ENCODE measurements around the gene ADSS1.

Gene ADSS1

DNA sequence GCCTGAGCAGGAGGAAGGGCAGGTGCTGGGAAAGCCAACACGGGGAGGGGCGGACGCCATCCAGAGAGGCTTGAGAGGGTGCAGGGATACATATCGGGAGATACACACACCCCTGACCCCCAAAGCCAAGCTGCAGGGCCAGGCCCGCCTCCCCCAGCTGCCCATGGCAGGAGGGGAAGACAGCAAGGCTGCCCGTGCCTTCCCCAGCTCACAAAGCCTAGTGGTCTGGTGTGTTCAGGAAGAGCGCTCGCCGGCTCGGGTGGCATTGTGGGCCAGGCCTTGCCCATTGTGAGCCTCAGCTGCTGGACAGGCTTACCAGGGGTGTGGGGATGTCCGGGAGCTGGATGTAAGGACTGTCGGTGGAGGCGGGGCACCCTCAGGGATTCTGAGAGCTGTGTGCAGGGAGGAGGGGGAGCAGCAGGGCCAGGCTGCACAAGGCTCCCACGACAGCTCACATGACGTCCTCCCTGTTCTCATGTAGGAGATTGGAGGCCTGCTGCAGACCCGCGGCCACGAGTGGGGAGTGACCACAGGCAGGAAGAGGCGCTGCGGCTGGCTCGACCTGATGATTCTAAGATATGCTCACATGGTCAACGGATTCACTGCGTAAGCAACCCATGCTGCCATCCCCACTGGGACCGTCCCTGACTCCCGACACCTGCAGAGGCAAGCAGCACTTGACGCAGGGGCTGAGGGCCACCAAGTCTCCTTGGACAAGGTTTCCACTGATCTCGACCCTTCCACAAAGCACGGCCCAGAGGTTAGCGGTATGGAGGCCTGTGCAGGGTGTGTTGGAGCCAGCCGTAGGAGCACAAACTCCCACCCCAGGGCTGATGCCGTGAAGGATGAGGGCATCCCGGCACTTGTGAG lies 18.8 kb downstream of the ADSS1 start:
- Histone ChIP-seq H3K9ac (ENCODE audit: low read depth in 1 of 2, low read length in 2 of 2) (no peak overlapping the region), H3K4me1 (ENCODE audit: control insufficient read depth in 2 of 2, insufficient read depth in 2 of 2, low read length in 2 of 2) (peaks cover 11 to 19% of the 10 kb centered on the region in 2 donors), H3K27me3 (ENCODE audit: control insufficient read depth in 2 of 2, insufficient read depth in 2 of 2, low read length in 2 of 2) (no peaks in the 10 kb centered on the region), H3K4me3 (ENCODE audit: low read length in 2 of 2) (no peak overlapping the region), H3K36me3 (ENCODE audit: control insufficient read depth in 2 of 2, insufficient read depth in 2 of 2, low read length in 2 of 2) (no peaks in the 10 kb centered on the region), H3K27ac (ENCODE audit: low read depth in 2 of 2, low read length in 2 of 2) (no peak overlapping the region), H3K9me3 (ENCODE audit: control insufficient read depth in 2 of 2, low read length in 2 of 2) (no peaks in the 10 kb centered on the region)

DNA sequence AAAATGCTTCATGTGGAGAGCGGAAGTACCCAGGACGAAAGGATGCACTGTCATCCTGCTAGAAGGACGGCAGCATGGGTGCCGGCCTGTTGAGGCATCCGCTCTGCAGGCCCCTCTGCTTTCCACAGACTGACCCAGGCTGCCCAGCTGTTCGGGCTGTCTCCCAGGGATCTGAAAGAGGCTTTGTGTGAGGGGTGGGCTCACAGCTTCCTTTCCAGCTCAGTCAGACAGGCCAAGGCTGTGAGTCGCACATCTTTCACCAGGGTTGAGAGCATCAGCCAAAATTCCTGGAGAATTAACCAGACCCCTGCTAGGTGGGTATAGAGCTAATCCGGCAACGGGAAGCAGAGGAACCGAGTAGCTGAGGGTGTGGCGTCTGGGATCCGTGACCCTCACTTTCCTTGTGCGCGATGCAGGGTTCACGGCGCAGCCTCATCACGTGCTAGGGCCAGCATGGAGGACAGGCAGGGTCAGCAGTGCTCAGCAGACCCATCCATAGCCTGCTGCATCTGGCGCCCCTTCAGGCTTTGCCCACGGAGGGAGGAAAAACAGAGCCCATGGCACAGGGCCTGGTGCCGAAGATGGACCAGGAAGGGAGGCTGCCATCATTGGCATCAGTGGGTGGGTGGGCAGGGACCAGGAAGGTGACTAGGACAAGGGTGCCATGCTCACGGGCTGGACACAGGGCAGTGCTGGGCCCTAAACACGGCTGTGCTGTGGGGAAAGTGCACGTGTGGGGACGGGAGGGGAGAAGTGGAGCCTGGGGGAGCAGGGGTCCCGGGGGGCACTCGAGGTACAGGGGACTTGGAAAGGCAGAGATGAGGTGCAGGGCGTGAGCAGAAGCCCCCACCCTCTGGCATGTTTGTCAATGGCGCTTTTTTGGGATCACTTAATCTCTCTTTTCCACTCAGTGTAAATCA lies 19.7 kb downstream of the ADSS1 start:
- no peaks in the 10 kb centered on the region for H3K9me3 ChIP-seq (ENCODE audit: control insufficient read depth in 2 of 2, low read length in 2 of 2)
- H3K9ac ChIP-seq (ENCODE audit: low read depth in 1 of 2, low read length in 2 of 2), result no peak overlapping the region
- H3K27ac ChIP-seq (ENCODE audit: low read depth in 2 of 2, low read length in 2 of 2), result no peak overlapping the region
- H3K4me1 ChIP-seq (ENCODE audit: control insufficient read depth in 2 of 2, insufficient read depth in 2 of 2, low read length in 2 of 2), result peaks cover 17 to 28% of the 10 kb centered on the region in 2 donors
- H3K4me3 ChIP-seq (ENCODE audit: low read length in 2 of 2), result no peak overlapping the region
- no peaks in the 10 kb centered on the region for H3K36me3 ChIP-seq (ENCODE audit: control insufficient read depth in 2 of 2, insufficient read depth in 2 of 2, low read length in 2 of 2)
- H3K27me3 ChIP-seq (ENCODE audit: control insufficient read depth in 2 of 2, insufficient read depth in 2 of 2, low read length in 2 of 2), result no peaks in the 10 kb centered on the region

DNA sequence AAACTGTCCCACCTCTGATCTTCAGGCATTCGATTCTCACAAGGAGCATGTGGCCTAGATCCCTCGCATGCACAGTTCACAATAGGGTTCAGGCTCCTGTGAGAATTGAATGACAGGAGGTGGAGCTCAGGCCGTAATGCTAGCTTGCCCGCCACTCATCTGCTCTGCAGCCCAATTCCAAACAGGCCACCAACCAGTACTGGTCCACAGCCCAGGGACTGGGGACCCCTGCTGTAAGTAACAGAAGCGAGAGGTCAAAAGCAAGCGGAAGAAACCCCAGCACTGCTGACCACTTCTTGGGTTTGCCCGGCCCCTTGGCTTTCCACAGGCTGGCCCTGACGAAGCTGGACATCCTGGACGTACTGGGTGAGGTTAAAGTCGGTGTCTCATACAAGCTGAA lies 20.5 kb downstream of the ADSS1 start:
- no peak overlapping the region for H3K27ac ChIP-seq (ENCODE audit: low read depth in 2 of 2, low read length in 2 of 2)
- H3K4me1 ChIP-seq (ENCODE audit: control insufficient read depth in 2 of 2, insufficient read depth in 2 of 2, low read length in 2 of 2), result peaks cover 24 to 36% of the 10 kb centered on the region in 2 donors
- H3K27me3 ChIP-seq (ENCODE audit: control insufficient read depth in 2 of 2, insufficient read depth in 2 of 2, low read length in 2 of 2), result no peaks in the 10 kb centered on the region
- no peaks in the 10 kb centered on the region for H3K36me3 ChIP-seq (ENCODE audit: control insufficient read depth in 2 of 2, insufficient read depth in 2 of 2, low read length in 2 of 2)
- no peak overlapping the region for H3K9ac ChIP-seq (ENCODE audit: low read depth in 1 of 2, low read length in 2 of 2)
- no peak overlapping the region for H3K4me3 ChIP-seq (ENCODE audit: low read length in 2 of 2)
- no peaks in the 10 kb centered on the region for H3K9me3 ChIP-seq (ENCODE audit: control insufficient read depth in 2 of 2, low read length in 2 of 2)

DNA sequence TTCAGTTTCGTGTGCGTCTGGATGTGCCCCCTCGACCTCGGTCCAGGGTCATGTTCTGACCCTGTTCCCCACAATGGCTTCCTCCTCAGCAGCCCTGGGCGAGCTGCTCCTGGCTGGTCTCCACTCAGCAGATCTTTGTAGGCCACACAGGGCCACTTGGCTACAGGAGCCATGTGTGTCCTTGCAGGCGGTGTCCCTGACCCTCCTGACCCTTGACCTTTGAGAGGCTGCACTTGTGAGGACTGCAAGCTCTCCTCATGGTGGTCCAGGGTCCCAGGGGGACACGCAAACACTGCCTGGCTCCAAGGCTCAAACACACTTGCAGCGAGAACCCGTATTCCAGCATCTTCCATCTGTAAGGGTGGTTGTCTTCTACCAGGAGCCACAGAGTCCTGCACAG lies 21.4 kb downstream of the ADSS1 start:
- H3K4me1 ChIP-seq (ENCODE audit: control insufficient read depth in 2 of 2, insufficient read depth in 2 of 2, low read length in 2 of 2), result peaks cover 25 to 38% of the 10 kb centered on the region in 2 donors
- H3K4me3 ChIP-seq (ENCODE audit: low read length in 2 of 2), result no peak overlapping the region
- no peak overlapping the region for H3K27ac ChIP-seq (ENCODE audit: low read depth in 2 of 2, low read length in 2 of 2)
- no peak overlapping the region for H3K9ac ChIP-seq (ENCODE audit: low read depth in 1 of 2, low read length in 2 of 2)
- no peaks in the 10 kb centered on the region for H3K27me3 ChIP-seq (ENCODE audit: control insufficient read depth in 2 of 2, insufficient read depth in 2 of 2, low read length in 2 of 2)
- H3K9me3 ChIP-seq (ENCODE audit: control insufficient read depth in 2 of 2, low read length in 2 of 2), result no peaks in the 10 kb centered on the region
- H3K36me3 ChIP-seq (ENCODE audit: control insufficient read depth in 2 of 2, insufficient read depth in 2 of 2, low read length in 2 of 2), result no peaks in the 10 kb centered on the region

DNA sequence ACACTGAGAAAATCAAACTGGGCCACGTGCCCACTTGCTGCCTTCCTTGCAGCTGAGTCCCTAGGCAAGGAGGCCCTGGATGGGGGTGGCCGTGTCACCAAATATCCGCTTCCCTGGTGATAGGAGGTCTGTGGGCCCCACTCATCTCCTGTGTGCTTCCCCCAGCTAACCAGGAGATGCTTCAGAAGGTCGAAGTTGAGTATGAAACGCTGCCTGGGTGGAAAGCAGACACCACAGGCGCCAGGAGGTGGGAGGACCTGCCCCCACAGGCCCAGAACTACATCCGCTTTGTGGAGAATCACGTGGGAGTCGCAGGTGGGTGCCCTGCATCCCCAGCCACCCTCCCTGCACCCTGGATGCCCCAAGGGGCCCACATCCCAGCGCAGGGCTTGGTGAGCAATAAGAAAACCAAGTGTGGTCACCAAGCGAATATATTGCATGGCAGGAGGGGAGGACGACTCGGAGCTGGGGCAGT lies 22.1 kb downstream of the ADSS1 start:
- H3K27ac ChIP-seq (ENCODE audit: low read depth in 2 of 2, low read length in 2 of 2), result peak overlapping the region in 1 of 2 donors; percentile 4
- H3K4me1 ChIP-seq (ENCODE audit: control insufficient read depth in 2 of 2, insufficient read depth in 2 of 2, low read length in 2 of 2), result peaks cover 25 to 38% of the 10 kb centered on the region in 2 donors
- no peaks in the 10 kb centered on the region for H3K9me3 ChIP-seq (ENCODE audit: control insufficient read depth in 2 of 2, low read length in 2 of 2)
- no peaks in the 10 kb centered on the region for H3K27me3 ChIP-seq (ENCODE audit: control insufficient read depth in 2 of 2, insufficient read depth in 2 of 2, low read length in 2 of 2)
- peak overlapping the region in 1 of 2 donors; percentile 38 for H3K9ac ChIP-seq (ENCODE audit: low read depth in 1 of 2, low read length in 2 of 2)
- no peaks in the 10 kb centered on the region for H3K36me3 ChIP-seq (ENCODE audit: control insufficient read depth in 2 of 2, insufficient read depth in 2 of 2, low read length in 2 of 2)
- H3K4me3 ChIP-seq (ENCODE audit: low read length in 2 of 2), result no peak overlapping the region

DNA sequence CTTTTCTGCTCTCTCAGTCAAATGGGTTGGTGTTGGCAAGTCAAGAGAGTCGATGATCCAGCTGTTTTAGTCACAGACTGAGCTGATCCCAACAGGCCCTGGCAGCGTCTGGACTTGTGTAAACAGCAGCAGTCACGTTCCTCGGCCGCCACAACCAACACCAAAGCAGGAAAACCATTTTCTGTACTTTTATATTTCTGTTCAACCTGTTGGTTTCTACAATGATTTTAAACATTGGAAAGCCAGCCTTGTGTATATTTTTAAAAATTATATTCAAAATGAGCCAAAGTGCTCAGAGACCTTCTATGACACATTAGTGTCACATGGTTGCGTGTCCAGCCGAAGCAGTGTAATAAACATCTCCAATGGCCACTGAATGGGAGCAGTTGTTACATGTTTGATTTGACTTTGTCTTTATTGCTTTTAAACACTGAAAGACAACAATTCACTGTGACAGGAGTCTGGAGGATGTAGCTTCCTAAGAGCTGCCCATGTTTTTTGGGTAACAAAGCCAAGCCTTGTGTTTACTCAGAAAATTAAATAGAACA lies 23.0 kb downstream of the ADSS1 start:
- Histone ChIP-seq H3K9me3 (ENCODE audit: control insufficient read depth in 2 of 2, low read length in 2 of 2) (no peaks in the 10 kb centered on the region), H3K4me3 (ENCODE audit: low read length in 2 of 2) (no peak overlapping the region), H3K4me1 (ENCODE audit: control insufficient read depth in 2 of 2, insufficient read depth in 2 of 2, low read length in 2 of 2) (peaks cover 29 to 40% of the 10 kb centered on the region in 2 donors), H3K27ac (ENCODE audit: low read depth in 2 of 2, low read length in 2 of 2) (peak overlapping the region; percentile 19 to 58), H3K36me3 (ENCODE audit: control insufficient read depth in 2 of 2, insufficient read depth in 2 of 2, low read length in 2 of 2) (no peaks in the 10 kb centered on the region), H3K9ac (ENCODE audit: low read depth in 1 of 2, low read length in 2 of 2) (peak overlapping the region in 1 of 2 donors; percentile 38), H3K27me3 (ENCODE audit: control insufficient read depth in 2 of 2, insufficient read depth in 2 of 2, low read length in 2 of 2) (no peaks in the 10 kb centered on the region)

DNA sequence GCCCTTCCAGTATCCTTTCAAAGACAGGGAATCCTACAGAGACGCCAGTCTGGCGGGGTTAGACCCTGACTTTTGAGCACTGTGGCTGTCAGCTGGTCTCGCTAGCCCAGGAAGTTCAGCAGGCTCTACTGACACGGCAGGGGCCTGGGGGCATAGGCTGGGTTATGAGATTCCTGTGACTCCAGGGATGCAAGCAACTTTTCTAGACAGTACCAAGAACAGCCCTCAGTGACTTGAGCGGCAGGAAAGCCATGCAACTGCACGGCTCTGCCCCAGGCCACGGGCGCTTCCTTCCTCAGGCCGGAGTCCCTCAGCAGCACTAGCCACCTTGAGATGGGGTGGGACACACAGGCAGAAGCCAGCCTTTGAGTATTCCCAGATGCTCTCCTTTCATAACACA lies 23.8 kb downstream of the ADSS1 start:
- H3K9ac ChIP-seq (ENCODE audit: low read depth in 1 of 2, low read length in 2 of 2), result no peak overlapping the region
- H3K36me3 ChIP-seq (ENCODE audit: control insufficient read depth in 2 of 2, insufficient read depth in 2 of 2, low read length in 2 of 2), result no peaks in the 10 kb centered on the region
- H3K27ac ChIP-seq (ENCODE audit: low read depth in 2 of 2, low read length in 2 of 2), result peak overlapping the region; percentile 19 to 48
- H3K4me1 ChIP-seq (ENCODE audit: control insufficient read depth in 2 of 2, insufficient read depth in 2 of 2, low read length in 2 of 2), result peaks cover 32 to 43% of the 10 kb centered on the region in 2 donors
- H3K27me3 ChIP-seq (ENCODE audit: control insufficient read depth in 2 of 2, insufficient read depth in 2 of 2, low read length in 2 of 2), result no peaks in the 10 kb centered on the region
- no peak overlapping the region for H3K4me3 ChIP-seq (ENCODE audit: low read length in 2 of 2)
- H3K9me3 ChIP-seq (ENCODE audit: control insufficient read depth in 2 of 2, low read length in 2 of 2), result no peaks in the 10 kb centered on the region

DNA sequence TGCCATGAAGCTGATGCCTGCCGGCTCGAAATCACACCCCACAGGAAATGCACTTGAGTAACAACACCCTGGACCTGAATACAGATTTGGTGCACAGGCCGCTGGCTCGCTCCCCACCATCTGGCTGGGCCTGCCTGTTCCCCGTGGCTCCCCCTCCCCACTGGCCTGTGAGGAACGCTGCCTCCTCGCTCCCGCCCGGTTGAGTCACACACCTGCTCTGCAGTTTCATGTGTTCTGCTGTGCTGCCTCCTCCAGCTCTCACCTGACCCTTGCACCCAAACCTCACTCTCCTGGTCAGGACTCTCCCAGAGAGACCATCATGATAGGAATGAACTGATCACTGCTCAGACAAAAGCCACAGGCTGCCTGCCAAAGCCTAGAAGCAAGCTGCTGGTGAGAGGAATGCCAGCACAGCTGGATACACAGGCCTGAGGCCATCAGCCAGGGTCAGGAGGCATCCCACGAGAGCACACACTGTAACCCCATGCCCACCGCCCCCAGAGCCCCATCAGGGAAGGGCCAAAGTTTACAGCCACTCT lies 25.2 kb downstream of the ADSS1 start:
- Histone ChIP-seq H3K9me3 (ENCODE audit: control insufficient read depth in 2 of 2, low read length in 2 of 2) (no peaks in the 10 kb centered on the region), H3K4me3 (ENCODE audit: low read length in 2 of 2) (no peak overlapping the region), H3K36me3 (ENCODE audit: control insufficient read depth in 2 of 2, insufficient read depth in 2 of 2, low read length in 2 of 2) (no peaks in the 10 kb centered on the region), H3K9ac (ENCODE audit: low read depth in 1 of 2, low read length in 2 of 2) (peak overlapping the region; percentile 3 to 6), H3K27me3 (ENCODE audit: control insufficient read depth in 2 of 2, insufficient read depth in 2 of 2, low read length in 2 of 2) (no peaks in the 10 kb centered on the region), H3K4me1 (ENCODE audit: control insufficient read depth in 2 of 2, insufficient read depth in 2 of 2, low read length in 2 of 2) (peaks cover 41 to 49% of the 10 kb centered on the region in 2 donors), H3K27ac (ENCODE audit: low read depth in 2 of 2, low read length in 2 of 2) (peak overlapping the region in 1 of 2 donors; percentile 24)

DNA sequence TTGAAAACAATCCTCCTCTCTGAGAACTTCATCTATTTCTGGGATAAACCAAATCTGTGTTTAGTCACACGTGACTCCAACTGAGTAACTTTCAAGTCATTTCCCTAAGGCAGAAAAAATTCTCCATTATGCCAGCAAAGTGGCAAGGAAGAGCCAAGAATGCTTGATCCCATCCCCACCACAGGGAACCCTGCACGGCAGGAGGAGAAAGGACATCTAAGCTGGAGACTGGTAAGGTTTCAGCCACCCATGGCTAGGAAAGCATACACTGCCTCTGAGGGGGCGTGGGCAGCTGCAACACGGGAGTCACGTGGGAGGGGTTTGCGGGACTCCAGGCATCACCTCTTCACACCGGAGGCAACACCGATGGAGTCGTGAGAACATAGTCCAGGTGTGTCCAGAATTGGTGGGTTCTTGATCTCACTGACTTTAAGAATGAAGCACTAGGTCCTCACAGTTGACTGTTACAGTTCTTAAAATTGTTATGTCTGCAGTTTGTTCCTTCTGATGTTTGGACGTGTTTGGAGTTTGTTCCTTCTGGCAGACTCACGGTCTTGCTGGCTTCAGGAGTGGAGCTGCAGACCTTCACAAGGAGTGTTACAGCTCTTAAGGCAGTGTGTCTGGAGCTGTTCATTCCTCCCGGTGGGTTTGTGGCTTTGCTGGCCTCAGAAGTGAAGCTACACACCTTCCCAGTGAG lies 26.2 kb downstream of the ADSS1 start:
- Histone ChIP-seq H3K27me3 (ENCODE audit: control insufficient read depth in 2 of 2, insufficient read depth in 2 of 2, low read length in 2 of 2) (no peaks in the 10 kb centered on the region), H3K9ac (ENCODE audit: low read depth in 1 of 2, low read length in 2 of 2) (no peak overlapping the region), H3K36me3 (ENCODE audit: control insufficient read depth in 2 of 2, insufficient read depth in 2 of 2, low read length in 2 of 2) (peaks cover 0 to under 1% of the 10 kb centered on the region in 2 donors), H3K27ac (ENCODE audit: low read depth in 2 of 2, low read length in 2 of 2) (no peak overlapping the region), H3K4me1 (ENCODE audit: control insufficient read depth in 2 of 2, insufficient read depth in 2 of 2, low read length in 2 of 2) (peaks cover 45 to 53% of the 10 kb centered on the region in 2 donors), H3K4me3 (ENCODE audit: low read length in 2 of 2) (no peak overlapping the region), H3K9me3 (ENCODE audit: control insufficient read depth in 2 of 2, low read length in 2 of 2) (no peaks in the 10 kb centered on the region)

Data from mucosa of rectum (tissue), 2 donors.